ENCODE results near the gene MET.

The MET gene

DNA sequence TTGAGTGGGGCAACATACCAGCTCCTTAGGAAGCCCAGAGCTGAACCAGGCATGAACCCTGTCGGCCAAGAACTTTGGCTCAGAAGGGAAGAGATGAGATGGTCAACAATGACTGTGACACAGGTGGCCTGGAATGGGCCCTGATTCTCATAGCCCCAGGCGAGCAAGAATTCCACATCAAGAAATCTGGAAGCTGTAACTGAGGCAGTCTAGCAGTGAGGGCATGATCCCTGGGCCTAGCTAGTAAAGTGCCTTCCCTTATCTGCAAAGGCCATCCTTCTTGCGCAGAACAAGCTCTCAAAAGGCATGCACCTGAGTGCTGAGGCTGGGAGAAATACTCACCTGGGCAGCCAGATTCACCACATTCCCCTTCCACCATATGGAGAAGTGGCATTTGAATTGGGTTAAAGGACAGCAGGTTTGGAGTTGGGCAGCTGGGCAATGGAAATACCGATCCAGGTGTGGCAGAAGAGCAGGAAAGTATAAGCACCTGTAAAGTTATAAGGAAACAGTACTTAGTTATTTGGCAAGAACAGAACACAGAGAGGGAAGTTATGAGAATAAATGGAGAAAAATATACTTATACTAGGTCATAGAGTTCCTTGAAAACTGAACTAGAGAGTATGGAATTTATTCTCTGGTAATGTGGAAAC is 111.8 kb downstream of the MET start:
- DNase-seq (ENCODE audit: low read depth in 2 of 2): no peak

DNA sequence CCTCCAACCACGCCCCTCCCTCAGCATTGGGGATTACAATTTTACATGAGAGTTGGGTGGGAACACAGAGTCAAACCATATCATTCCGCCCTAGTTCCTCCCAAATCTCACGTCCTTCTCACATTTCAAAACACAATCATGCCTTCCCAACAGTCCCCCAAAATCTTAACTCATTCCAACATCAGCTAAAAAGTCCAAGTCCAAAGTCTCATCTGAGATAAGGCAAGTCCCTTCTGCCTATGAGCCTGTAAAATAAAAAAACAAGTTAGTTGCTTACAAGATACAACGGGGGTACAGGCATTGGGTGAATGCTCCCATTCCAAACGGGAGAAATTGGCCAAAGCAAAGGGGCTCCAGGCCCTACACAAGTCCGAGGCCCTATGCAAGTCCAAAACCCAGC is 112.7 kb downstream of the MET start:
- no peak for DNase-seq (ENCODE audit: low read depth in 2 of 2)

DNA sequence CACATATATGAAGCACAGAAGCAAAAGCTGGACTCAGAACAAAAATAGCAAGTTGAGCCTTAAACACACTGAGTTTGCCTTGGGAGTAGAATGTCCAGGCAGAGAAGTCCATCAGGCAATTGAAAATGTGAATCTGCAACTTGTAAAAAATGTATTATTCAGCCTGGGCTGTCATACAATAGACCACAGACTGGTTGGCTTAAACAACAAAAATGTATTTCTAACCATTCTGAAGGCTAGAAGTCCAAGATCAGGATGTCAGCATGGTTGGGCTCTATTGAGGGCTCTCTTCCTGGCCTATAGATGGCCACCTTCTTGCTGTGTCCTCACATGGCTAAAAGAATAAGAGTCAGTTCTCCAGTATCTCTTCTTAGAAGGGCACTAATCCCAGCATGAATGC is 113.8 kb downstream of the MET start:
- DNase-seq (ENCODE audit: low read depth in 2 of 2): no peak

DNA sequence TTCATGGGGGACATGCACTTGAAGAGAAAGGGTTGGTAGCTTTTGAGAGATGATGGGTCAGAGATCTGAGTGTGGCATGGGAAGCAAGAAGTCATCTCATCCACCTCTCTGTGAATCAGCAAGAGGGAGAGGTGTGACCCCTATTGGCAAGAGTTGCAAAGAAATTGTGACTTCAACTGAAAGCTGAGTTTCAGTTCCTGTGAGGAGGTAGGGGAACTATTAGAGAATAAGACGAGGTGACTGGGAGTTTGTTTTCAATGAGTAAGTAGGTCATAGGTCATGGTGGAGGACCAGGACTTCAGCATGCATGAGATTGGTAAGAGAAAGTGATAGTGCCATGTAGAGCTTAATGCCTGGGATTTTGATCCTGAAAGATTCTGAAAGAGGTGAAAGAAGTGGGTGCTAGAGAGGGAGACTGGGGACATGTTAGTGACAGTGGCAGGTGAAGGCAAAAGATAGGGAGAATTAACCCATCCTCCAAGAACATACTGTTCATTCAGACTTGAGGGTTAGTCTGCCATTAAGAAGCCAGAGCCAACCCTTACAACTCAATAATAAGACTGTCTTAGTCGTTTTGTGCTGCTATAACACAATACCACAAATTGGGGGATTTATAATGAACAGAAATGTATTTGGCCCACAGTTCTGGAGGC is 114.9 kb downstream of the MET start:
- no peak for DNase-seq (ENCODE audit: low read depth in 2 of 2)

DNA sequence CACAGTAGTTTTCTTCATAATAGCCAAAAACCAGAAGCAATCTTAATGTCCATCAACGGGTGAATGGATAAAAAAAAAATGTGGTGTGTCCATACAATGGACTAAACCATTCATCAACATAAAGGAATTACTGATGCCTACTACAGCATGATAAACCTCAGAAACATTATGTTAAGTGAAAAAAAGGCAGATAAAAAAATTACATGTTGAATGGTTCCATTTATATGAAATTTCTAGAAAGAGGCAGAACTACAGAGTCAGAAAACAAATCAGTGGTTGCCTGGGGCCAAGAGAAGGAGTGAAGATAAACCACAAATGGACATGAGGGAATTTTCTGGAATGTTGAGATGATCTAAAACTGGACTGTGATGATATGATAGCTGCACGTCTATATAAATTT is 115.9 kb downstream of the MET start:
- DNase-seq (ENCODE audit: low read depth in 2 of 2): no peak

DNA sequence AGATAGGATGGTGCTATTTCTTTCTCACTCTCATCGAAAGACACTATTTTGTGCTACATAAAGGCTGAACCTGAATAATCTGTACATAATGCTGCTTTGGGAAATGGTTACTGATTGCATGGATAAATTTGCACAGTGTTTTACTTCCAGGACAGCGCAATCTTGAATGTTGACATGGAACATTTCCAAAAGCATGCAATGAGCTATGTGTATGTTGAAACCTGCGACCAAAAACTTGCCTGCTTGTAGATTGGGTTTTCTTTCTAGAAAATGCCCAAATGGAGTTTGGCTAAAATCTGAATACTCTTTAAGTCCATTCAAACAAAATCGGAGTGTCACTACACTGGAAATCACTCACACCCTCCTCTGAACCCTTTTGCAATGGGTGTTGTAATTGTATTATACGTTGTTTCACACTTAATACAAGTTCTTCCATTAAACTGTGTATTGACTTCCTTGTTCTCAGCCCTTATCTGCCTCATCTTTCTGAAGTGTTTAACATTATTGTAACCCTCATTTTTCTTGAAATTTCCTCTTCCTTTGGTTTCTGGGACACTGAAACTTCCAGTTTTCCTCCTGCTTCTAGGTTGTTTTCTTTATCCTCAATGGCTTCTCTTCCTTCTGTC is 116.7 kb downstream of the MET start:
- no peak for DNase-seq (ENCODE audit: low read depth in 2 of 2)

DNA sequence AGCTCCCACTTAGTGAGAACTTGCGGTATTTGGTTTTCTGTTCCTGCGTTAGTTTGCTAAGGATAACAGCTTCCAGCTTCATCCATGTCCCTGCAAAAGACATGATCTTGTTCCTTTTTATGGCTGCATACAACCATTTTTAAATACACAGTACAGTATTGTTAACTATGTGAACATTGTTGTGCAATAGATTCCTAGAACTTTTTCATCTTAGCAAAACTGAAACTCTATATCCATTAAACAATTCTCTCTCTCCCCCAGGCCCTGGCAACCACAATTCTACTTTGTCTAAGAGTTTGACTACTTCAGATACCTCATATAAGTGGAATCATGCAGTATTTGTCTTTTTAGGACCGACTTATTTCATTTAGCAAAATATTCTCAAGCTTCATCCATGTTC is 118.0 kb downstream of the MET start:
- no peak for DNase-seq (ENCODE audit: low read depth in 2 of 2)

DNA sequence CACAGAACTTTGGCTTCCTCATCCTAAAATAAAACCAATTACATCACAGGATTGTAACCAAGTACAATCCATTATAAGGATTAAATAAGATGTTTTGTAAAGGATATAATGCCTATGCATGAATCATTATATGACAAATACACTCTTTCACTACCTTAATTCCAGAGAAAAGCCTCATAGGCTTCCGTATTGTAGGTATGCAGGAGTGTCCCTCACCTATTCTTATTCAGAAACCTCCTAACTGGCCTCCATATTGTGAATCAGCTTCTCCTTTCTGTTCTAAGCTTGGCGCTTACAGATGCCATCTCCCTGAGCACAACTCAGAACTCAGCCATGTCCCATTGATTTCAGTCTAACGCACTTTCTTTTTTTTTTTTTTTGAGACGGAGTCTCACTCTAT is 120.8 kb downstream of the MET start:
- DNase-seq (ENCODE audit: low read depth in 2 of 2): no peak

DNA sequence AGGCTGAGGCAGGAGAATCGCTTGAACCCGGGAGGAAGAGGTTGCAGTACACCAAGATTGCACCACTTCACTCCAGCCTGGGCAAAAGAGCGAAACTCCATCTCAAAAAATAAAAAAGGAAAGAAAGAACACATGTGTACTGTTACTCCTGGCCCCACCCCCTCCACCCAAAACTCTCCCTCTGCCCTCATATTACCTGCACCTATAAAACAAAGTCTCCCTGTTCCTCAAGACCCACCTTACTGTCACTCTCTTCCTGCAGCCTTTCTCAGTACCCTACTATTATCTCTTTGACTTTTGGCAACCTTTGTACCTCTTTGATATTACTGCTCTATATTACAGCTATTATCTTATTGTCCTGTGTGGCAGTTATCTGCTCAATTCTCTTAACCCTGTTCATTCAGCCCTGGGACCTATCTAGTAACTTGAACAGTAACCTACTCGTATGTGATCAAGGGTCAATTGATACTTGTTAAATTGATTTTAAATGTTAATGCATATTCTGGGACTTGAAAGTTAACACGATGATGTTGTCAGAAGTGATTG is 121.9 kb downstream of the MET start:
- no peak for DNase-seq (ENCODE audit: low read depth in 2 of 2)

DNA sequence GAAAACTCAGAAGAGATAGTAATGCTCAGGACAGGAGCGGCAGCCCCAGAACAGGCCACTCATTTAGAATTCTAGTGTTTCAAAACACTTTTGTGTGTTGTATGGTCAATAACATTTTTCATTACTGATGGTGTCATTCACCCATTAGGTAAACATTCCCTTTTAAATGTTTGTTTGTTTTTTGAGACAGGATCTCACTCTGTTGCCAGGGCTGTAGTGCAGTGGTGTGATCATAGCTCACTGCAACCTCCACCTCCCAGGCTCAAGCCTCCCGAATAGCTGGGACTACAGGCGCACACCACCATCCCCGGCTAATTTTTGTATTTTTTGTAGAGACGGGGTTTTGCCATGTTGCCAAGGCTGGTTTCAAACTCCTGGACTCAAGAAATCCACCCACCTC is 124.5 kb downstream of the MET start:
- DNase-seq (ENCODE audit: low read depth in 2 of 2): no peak

DNA sequence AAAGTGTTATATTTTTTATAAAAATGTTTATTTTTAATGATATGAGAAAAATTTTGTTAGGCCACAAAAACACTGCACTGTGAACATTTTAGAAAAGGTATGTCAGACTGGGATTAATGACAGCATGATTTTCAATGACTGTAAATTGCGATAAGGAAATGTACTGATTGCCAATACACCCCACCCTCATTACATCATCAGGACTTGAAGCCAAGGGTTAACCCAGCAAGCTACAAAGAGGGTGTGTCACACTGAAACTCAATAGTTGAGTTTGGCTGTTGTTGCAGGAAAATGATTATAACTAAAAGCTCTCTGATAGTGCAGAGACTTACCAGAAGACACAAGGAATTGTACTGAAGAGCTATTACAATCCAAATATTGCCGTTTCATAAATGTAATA is 125.6 kb downstream of the MET start:
- DNase-seq (ENCODE audit: low read depth in 2 of 2): no peak

DNA sequence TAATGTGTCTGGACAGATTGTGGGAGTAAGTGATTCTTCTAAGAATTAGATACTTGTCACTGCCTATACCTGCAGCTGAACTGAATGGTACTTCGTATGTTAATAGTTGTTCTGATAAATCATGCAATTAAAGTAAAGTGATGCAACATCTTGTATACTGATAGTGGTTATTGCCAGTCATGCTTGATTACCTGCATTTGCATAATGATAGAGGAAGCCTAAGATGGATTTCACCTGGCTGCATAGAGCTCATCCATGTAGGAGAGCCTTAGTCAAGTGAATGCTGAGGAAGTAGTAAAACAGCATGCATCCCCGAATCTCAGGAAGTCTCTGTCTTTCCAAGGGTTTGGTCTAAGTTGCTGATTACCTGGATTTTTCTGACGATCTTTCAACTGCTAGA is 126.2 kb downstream of the MET start:
- DNase-seq (ENCODE audit: low read depth in 2 of 2): no peak

DNA sequence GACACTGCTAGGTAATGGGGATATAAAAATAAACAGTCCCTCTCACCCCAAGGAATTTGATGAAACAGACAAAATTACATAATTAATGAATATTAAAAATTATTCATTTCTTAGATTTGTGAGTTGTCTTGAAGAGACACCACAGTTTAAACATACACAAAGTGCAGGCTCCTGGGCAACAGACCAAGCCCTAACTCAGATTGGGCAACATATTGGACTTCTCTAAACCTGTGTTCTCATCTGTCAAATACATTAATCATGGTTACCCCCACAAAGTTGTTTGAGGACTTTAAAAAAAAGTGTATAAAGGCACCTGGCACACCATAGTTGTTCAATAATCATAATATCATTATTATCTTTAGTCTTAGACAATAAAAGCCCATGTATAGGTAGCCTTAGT is 127.9 kb downstream of the MET start:
- no peak for DNase-seq (ENCODE audit: low read depth in 2 of 2)

DNA sequence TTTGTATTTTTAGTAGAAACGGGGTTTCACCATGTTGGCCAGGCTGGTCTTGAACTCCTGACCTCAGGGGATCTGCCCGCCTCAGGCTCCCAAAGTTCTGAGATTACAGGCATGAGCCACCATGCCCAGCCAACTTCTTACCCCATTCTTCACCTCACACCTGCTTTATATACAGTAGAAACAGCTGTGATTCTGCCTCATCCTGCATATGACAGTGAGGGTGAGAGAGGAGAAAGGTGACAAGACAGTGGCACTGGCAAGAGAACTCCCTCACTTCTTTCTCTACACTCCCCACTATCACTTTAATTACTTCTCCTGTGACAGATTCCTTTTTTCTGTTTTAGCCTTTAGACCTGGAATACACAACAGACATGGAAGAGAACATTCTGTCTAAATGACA is 128.6 kb downstream of the MET start:
- no peak for DNase-seq (ENCODE audit: low read depth in 2 of 2)

DNA sequence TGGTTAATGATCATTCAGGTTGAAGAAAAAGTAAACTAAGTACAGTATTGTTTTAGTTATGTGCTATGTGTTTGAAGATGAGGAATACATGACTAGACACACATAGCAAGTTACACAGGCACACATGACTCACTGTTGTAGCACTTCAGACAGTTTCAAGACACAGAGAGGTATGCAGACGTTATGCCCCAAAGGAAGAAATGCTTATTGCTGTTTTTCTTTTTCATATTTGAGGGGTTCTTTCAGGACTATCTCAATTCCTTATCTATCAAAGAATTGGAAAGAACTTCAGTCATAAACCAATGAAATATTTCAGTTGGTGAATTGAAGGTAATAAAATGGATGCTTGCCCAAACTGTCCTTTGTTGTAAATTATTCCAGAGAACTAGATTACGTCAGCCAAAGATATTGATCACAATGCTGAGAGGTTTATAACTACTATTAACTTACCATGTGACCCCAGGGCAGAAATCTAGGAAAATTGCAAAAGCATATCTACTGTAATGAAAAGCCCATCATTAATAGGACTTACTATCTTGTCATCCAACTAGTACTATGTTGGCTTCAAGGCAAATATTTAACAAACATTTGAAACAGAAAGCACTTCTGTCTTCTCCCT is 129.2 kb downstream of the MET start:
- DNase-seq (ENCODE audit: low read depth in 2 of 2): no peak

DNA sequence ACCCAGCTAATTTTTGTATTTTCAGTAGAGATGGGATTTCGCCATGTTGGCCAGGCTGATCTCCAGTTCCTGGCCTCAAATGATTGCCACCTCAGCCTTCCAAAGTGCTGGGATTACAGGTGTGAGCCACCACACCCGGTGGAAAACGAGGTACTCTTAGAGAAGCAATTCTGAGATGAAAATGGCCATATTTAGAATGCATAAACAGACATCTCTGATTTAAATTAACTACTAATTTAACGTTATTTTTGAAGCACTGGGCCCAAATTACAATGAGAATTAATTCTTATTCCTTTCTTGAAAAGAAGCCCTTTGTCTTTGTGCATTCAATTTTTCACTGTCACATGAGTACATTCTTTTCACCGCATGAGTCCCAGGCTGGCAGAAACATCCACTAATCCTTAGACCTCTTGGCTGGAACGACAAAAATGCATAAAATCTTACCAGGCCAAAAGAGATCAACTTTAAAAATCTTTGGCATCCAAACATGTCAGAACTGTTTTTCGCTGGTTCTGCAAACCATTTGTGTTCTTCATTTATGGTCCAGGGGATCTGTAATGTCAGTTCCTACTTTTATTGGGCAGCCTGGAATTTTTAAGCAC is 130.2 kb downstream of the MET start:
- no peak for DNase-seq (ENCODE audit: low read depth in 2 of 2)

DNA sequence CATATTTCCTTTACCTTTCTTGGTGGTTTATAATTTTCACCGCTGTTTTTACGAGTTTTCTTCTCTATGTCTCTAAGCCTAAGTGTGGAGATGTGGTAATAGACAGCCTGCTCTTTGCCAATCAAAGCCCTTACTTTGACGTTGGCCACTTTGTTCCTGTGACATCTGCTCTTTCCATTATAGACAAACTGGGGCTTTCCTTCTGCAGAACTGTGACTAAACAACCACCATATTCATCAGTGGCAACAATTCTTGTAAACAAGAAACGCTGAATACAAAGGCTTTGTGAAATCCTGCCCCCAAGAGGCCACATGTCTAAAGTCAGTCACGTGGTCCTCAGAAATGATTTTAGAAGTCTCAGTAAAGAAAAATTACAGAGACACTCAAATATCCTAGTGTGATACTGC is 130.8 kb downstream of the MET start:
- no peak for DNase-seq (ENCODE audit: low read depth in 2 of 2)

DNA sequence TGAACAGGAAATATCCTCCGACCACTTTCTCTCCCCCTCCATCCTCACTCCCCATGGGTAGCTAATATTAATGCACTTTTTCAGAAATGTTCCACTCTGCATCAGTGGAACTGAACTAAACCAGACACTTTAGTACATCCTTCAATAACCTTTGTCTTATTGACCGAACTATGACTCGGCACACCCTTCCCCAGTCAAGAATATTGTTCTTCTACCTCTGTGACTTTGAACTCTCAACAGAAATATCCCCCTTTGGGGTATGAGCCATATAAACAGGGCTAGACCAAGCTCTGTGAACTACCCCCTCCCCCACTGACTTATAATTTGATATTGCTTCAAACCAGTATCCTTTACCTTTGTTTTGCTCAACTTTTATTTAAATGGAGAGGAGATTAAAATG is 132.5 kb downstream of the MET start:
- DNase-seq (ENCODE audit: low read depth in 2 of 2): no peak

DNA sequence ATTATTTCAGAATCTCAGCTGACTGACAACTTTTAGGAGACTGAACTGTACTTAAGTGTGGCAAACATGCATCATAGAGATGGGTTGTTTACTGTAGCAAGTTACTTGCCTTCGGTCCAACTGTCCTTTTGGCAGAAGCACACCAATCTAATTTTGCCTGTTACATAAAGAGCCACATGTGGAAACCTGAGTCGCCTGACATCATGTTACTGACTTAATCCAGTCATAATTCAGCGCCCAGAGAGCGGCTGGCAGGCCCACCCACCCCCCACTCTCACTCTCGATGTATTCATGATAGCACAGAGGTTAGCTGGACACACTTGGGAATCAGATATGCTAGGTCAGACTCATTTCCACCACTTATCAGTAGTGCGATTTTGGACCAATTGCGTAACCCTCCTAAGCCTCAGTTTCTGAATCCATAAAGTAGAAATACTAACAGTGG is 133.1 kb downstream of the MET start:
- DNase-seq (ENCODE audit: low read depth in 2 of 2): no peak

DNA sequence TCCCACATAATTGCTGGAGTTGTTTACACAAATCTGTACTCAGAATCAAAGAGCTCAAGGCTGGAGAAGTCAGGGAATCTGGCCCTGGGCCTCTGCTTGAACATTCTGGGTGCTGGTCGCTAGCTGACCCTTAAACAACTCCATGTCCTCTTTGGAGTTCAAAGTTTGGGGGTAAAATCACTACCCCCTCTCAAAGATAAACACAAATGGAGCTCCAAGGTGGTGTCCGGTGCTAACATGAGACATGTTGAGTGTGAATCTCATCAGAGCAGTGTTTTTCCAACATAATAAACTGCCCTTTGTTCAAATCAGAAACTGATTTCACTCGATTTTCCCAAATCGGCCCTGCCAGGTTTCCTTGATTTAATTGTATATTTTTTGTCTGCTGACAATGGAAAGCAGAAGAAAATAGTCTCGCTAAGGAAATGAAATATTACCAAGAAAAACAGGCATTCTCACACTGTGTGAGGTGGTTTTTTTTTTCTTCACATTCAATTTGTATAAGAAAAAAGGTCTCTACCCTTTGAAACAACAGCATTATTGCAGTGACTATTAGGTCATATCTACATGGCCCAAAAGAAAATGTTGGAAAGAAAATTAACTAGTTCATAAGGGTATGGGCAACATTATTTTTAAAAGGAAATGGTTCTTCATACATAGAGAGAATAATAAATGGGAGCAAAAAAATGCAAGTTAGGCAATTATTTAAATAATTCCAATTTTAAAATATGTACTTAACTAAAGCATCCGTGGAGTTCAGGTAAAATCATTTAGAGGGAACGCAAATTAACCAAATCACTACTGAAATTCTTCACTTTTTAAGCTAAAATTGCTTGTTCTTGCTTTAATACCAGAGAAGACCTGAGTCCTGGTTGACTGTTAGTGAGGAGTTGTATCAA is 134.3 kb downstream of the MET start:
- DNase-seq (ENCODE audit: low read depth in 2 of 2): no peak

DNA sequence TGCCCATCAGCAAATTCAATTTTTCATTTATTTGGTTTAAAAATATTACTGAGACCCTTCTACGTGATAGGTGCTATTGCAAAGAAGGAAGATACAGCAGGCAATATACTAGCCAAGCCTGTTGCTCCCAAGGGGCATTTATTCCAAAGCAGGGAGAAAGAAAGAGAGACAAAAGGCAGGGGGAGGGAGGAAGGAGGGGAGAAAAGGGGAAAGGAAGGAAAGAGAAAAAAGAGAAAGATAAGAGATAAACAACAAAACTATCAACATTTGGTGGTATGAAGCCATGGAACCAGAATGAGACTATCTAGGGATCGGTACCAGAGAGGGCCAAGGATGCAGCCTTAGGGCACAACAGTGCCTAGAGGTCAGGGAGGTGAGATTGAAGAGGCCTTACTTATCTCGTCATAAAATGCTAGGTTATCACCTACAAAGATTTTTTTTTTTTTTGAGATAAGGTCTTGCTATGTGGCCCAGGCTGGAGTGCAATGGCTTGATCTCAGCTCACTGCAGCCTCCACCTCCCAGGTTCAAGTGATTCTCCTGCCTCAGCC is 135.1 kb downstream of the MET start:
- DNase-seq (ENCODE audit: low read depth in 2 of 2): no peak

Measured in activated CD4-positive, alpha-beta T cell treated with anti-CD3 and anti-CD28 coated beads for 24 hours (primary cell).